NCI-H524 (cell line): ENCODE measurements around the gene BEX1.
"Not testable (repeated sequence)": the region's sequence is repeated elsewhere in the genome, so short reads cannot be mapped to it uniquely, and the experiment has no call there.

Experiments used
- DNase-seq, 2 experiments: peaks; one replicate each; lab custom pipeline; 2025; lab: John Stamatoyannopoulos, UW

Gene BEX1

DNA sequence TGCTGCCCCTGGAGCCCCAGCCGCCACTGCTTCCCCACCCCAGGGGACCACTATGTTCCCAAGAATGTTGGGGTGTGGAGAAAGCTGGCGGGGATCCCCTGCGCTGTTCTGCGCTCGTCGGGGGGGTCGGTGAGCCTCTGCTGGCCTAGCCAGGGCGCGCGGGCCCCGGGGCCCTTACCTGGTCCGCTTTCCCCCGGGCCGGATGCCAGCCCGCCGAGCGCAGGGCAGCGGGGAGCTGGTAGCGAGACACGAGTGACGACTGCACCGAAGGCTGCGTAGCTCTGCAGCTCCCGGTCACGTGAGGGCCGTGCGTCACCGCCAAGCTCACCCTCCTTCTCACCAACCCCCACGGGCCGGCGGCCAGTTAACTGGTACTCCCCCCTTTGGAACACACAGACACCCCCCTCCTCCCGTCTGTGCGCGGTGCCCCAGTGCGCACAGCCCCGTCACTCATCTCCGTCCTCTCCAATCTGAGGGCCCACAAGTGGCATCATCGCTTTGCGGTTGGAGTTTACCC, at the start of gene BEX1:
Gene BEX1 (minus strand): TSS at position 254 of the 517 bp plus-strand sequence. CDS start 897 bp downstream, outside the sequence.
- peak; percentile 88 to 98 for DNase-seq

DNA sequence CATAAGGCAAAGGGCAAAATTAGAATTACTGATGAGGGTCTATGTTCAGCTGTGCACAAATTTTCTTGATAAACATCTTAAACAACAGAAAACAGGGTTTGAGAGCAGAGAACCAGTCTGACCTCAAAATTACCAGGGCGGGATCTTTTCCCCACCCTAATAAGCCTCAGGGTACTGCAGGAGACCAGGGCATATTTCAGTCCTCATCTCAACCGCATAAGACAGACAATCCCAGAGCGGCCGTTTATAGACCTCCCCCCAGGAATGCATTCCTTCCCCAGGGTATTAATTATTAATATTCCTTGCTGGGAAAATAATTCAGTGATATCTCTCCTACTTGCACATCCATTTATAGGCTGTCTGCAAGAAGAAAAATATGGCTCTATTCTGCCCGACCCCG, 45.5 kb upstream of the BEX1 start:
- DNase-seq = not testable (repeated sequence)

GRCh38 chrX:103107836-103108235, 43.9 kb upstream of the BEX1 start:
- no peak for DNase-seq

DNA sequence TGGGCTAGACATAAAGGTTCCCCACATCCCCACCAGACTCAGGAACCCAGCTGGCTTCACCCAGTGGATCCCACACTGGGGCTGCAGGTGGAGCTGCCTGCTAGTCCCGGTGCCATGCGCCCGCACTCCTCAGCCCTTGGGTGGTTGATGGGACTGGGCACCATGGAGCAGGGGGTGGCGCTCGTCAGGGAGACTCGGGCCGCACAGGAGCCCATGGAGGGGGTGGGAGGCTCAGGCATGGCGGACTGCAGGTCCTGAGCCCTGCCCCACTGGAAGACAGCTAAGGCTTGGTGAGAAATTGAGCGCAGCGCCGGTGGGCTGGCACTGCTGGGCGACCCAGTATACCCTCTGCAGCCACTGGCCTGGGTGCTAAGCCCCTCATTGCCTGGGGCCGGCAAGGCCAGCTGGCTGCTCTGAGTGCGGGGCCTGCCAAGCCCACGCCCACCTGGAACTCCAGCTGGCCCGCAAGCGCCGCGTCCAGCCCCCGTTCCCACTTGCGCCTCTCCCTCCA, 43.3 kb upstream of the BEX1 start:
- not testable (repeated sequence) for DNase-seq

- not testable (repeated sequence) for DNase-seq
These were observed 40.4 kb upstream of the BEX1 start for GRCh38 chrX:103104370-103104769.

DNA sequence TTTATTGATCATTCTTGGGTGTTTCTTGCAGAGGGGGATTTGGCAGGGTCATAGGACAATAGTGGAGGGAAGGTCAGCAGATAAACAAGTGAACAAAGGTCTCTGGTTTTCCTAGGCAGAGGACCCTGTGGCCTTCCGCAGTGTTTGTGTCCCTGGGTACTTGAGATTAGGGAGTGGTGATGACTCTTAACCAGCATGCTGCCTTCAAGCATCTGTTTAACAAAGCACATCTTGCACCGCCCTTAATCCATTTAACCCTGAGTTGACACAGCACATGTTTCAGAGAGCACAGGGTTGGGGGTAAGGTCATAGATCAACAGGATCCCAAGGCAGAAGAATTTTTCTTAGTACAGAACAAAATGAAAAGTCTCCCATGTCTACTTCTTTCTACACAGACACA, 39.9 kb upstream of the BEX1 start:
- not testable (repeated sequence) for DNase-seq

DNA sequence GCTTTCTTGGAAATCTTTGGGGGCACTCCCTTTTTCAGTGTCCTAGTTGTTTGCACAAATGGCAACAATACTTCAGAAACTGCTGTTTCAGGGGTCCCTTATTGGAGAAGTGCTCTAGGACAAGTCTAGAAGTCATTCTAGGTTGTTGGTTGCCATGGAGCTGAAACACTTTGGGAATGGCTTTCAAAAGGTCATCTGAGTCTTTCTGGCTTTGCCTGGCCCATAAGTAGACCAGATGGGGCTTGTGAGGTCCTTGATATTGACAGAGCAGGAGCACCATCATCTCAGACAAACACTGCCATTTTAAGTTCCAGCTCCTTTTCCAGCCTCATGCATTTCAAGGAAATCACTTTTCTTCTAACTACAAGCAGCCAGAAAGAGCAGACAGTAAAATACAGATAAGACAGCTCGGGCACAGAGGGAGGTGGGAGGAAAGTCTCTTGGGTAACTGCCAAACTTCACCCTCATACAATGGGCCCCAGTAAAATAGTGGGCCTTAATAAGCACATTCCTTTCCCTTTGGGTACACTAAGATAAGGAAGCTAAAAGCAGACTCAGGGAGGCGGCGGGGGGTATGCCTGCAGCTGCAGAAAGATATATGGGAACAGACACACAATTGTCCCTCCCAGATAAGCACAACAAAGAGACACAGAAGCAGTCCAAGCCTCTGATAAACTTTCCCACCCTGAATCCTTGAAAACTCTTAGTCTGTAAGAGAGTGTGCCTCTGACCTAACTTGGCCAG, 37.5 kb upstream of the BEX1 start:
- DNase-seq = peak in 1 of 2 experiments; percentile 15

GRCh38 chrX:103100484-103100883, 36.5 kb upstream of the BEX1 start:
- no peak for DNase-seq

- DNase-seq = no peak
These were observed 35.7 kb upstream of the BEX1 start for GRCh38 chrX:103099691-103100090.

- no peak for DNase-seq
These were observed 34.5 kb upstream of the BEX1 start for GRCh38 chrX:103098488-103098887.

- no peak for DNase-seq
These were observed 29.0 kb upstream of the BEX1 start, which contains the start of gene NXF3 for GRCh38 chrX:103092942-103093341. Gene NXF3, minus strand, starts transcription at chrX:103093143. Its CDS starts 120 bp downstream, at chrX:103093023.

GRCh38 chrX:103081051-103081450, 17.1 kb upstream of the BEX1 start:
- DNase-seq = no peak

DNA sequence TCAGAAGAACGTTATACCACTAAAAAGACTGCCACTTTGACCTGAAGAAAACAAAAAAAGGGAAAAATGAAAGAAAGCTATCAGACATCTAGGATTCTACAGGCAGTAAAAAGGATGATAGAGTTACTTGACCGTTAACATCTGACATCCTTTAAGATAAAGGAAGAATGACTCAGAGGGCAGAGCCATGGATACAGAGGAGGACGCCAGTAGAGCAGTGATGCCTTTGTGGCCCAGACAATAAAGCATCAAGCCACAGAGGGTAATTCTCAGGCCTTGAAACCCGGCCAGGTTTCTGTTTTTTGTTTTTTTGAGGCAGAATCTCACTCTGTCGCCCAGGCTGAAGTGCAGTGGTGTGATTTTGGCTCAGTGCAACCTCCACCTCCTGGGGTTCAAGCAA, 9.5 kb upstream of the BEX1 start:
- DNase-seq = no peak

DNA sequence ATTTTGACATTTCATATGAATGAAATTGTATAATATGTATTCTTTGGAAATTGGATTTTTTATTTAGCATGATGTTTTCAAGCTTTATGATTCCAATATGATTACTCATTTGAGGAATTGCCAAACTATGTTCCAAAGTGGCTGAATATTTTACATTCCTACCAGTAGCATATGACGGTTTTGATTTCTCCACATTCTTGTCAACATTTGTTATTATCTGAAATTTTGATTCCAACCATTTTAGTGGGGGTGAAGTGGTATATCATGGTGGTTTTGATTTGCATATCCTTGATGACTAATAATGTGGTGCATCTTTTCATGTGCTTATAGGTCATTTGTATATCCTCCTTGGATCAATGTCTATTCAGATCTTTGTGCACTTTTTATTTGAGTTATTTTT, 2.6 kb upstream of the BEX1 start:
- DNase-seq = no peak

DNA sequence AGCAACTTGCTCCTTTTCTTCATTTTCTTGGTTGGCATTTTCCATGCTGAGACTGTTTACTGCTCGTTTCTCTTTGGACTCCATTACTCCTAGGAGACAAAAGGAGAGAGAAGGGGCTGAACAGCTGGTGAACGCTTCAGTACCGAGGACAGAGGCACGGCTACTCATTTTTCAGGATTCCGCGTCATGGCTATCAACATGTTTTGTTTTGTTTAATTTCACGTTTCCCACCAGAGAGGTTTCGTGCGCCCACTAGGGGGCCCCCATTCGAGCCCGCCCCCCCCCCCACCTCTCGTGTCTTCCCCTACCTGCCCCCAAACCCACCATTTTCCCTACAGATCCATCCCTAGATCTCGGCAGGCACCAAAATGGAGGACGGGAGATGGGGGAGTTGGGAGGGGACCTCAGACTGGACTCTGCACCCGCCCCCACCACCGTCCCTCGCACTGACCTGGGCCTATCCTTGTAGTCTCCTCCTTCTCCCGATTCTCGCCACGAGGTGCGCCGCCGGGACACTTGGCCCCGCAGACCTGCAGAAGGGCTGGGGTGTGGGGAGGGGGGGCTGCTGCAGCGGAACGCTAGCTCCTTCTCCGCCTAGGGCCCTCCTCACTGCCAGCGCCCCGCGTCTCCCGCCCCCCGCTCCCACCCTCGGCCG, 653 bp downstream of the BEX1 start:
- peak; percentile 75 to 84 for DNase-seq

DNA sequence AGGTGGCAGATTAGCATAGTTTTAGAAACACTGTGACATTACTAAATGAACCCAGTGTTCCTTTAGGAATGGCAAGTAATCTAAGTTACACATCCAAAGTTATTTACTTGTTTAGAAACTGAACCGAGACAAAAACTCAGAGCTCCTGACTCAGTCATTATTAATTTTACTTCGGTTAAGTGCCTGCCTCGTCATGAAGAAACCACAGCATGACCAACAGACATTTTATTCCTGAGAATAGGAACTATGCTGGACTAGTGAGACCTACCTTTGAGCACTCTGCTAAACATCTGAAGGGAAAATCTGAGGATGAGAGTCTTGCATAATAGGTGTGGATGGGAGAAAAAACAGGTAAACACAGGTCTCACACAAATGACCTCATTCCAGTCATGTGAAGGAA, 2.5 kb downstream of the BEX1 start:
- no peak for DNase-seq

GRCh38 chrX:103056902-103057301, 7.1 kb downstream of the BEX1 start:
- DNase-seq = no peak

- DNase-seq = no peak
These were observed 11.3 kb downstream of the BEX1 start for GRCh38 chrX:103052625-103053024.

- no peak for DNase-seq
These were observed 12.6 kb downstream of the BEX1 start for GRCh38 chrX:103051260-103051789.

DNA sequence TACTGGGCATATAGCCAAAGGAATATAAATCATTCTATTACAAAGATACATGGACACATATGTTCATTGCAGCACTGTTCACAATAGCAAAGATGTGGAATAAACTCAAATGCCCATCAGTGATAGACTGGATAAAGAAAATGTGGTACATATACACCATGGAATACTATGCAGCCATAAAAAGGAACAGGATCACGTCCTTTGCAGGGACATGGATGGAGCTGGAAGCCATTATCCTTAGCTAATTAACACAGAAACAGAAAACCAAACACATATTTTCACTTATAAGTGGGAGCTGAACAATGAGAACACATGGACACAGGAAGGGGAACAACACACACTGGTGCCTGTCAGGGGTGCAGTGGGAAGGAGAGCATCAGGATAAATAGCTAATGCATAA, 30.6 kb downstream of the BEX1 start:
- not testable (repeated sequence) for DNase-seq

DNA sequence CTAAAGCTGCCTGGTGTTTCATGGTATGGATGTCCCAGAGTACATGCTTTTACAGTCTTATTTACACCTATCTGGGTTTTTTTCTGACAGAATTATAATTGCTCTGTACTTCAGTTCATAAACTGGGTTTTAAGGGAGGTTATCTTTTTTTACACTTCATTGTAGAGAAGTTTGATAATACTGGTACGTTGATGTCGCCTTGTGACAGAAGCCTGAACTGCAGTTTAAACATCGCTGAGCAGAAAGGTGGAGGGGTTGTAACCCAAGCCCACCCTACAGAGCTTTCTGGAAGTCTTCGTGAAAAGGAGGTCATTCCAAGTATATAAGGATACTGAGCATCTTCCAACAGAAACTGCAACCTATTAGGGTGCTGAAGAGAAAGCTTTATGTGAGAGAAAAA, 46.4 kb downstream of the BEX1 start:
- no peak for DNase-seq

DNA sequence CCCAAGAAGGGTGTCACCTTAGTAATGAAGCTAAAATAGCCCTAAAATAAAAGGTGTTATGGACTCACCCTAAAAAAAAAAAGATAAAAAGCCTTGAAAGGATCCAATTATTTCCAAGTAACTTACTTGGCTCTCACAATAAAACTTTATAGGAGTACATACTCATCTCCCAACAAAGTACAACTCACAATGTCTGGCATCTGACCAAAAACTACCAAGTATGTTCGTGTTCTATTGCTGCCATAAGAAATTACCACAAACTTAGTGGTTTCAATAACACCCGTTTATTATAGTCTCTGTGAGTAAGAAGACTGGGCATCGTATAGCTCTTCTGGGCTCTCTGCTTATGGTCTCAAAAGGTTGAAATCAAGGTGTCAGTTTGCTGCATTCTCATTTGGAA, 51.0 kb downstream of the BEX1 start:
- no peak for DNase-seq
